SJCRH30 (cell line): ENCODE data around the gene CXCR5. TPM values are rescaled to one million over a fixed set of nuclear protein-coding genes. Genes with fewer than 3 reads are reported as not detected.
"Not testable (repeated sequence)": the region's sequence is repeated elsewhere in the genome, so short reads cannot be mapped to it uniquely, and the experiment has no call there.

Source experiments
- DNase-seq, 2 experiments: peaks; one replicate each; pipeline ENCODE4 v3.0.0-alpha.2; 2015 to 2020
- H3K27ac ChIP-seq: fragments of 250-450 bp; sonication (Bioruptor Pico); 2 replicates; pipeline ENCODE4 v1.5.1; 2020; ENCODE audit warnings: mild to moderate bottlenecking, moderate library complexity
- H3K27me3 ChIP-seq: fragments of 250-450 bp; sonication (Bioruptor Pico); 2 replicates; pipeline ENCODE4 v1.5.1; 2020; ENCODE audit warnings: mild to moderate bottlenecking, moderate library complexity
- H3K36me3 ChIP-seq: fragments of 250-450 bp; sonication (Bioruptor Pico); 2 replicates; pipeline ENCODE4 v1.5.1; 2020; ENCODE audit warnings: mild to moderate bottlenecking, moderate library complexity
- H3K4me1 ChIP-seq: fragments of 250-450 bp; sonication (Bioruptor Pico); 2 replicates; pipeline ENCODE4 v1.5.1; 2020; ENCODE audit warnings: mild to moderate bottlenecking, moderate library complexity
- H3K4me3 ChIP-seq: fragments of 250-450 bp; sonication (Bioruptor Pico); 2 replicates; pipeline ENCODE4 v1.5.1; 2020; ENCODE audit warnings: mild to moderate bottlenecking, moderate library complexity
- H3K9me3 ChIP-seq: fragments of 250-450 bp; sonication (Bioruptor Pico); replicated peaks from 2 replicates; pipeline ENCODE4 v1.5.1; 2020; ENCODE audit warnings: mild to moderate bottlenecking, moderate library complexity
- total RNA-seq: library from RNA; depleted of rRNA; stranded (reverse); fragments of >200 nt; shearing (Covaris generic); gene quantifications from 2 replicates; pipeline ENCODE4 v1.2.3, GENCODE V29; 2014; rRNA removed

CXCR5 gene
- total RNA-seq: not detected in 2 replicates

GRCh38 chr11:118883368-118884071 lies at the start of gene CXCR5:
Gene CXCR5, plus strand, starts transcription at chr11:118883892. Its CDS starts 50 bp downstream, at chr11:118883942.
- DNase-seq: no peak
- Histone ChIP-seq H3K4me3 (no peak within 1 kb of the TSS), H3K9me3 (no peaks in the 10 kb centered on the region), H3K36me3 (no peaks in the 10 kb centered on the region), H3K27me3 (no peaks in the 10 kb centered on the region; the same call in 1 of the 2 replicates), H3K4me1 (no peaks in the 10 kb centered on the region), H3K27ac (no peak within 1 kb of the TSS)

DNA sequence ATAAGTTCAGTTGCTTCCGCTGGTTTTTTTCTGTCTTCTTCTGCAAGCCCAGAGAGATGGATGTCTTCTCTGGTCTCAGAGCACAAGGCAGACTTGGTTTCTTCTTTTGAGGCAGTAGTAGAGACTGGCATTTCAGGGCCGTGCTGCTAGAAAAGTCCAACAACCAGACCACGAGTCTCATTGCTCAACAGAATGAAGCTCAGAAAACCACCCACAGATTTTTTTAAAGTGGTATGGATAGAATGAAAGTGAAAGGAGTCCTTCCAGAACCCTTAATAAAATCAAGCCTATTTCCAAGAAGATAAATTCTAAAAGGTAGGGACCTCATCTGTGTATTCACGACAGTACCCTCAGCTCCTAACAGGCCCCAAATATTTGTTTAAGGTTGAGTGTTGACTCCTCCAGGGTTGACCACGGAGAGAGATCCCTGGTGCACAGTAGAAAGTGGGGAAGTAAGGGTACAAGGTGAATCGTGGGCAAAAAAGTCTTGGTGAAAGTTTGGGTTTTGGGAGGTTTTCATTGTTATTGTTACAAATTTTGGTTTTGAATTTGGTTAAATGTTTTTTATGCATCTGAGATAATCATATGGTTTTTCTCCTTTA lies 49.2 kb upstream of the CXCR5 start:
- H3K36me3 ChIP-seq: no peaks in the 10 kb centered on the region
- H3K4me1 ChIP-seq: no peaks in the 10 kb centered on the region
- no peak overlapping the region for H3K4me3 ChIP-seq
- no peaks in the 10 kb centered on the region for H3K27me3 ChIP-seq
- no peak for DNase-seq
- no peaks in the 10 kb centered on the region for H3K9me3 ChIP-seq
- no peak overlapping the region for H3K27ac ChIP-seq

DNA sequence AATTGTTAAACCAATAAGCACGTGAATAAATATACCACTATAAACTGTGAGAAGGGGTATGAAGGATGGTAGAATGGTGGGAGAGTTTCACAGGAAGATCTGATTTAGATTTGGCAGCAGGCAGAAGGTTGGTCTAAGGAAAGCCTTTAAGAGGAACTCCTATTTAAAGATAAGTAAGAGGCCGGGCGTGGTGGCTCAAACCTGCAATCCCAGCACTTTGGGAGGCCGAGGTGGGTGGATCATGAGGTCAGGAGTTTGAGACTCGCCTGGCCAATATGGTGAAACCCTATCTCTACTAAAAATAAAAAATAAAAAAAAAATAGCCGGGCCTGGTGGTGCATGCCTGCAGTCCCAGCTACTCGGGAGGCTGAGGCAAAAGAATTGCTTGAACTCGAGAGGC lies 45.8 kb upstream of the CXCR5 start:
- Histone ChIP-seq H3K4me3 (no peak overlapping the region), H3K27ac (no peak overlapping the region), H3K27me3 (no peaks in the 10 kb centered on the region), H3K4me1 (no peaks in the 10 kb centered on the region), H3K9me3 (no peaks in the 10 kb centered on the region), H3K36me3 (no peaks in the 10 kb centered on the region)
- DNase-seq: no peak

DNA sequence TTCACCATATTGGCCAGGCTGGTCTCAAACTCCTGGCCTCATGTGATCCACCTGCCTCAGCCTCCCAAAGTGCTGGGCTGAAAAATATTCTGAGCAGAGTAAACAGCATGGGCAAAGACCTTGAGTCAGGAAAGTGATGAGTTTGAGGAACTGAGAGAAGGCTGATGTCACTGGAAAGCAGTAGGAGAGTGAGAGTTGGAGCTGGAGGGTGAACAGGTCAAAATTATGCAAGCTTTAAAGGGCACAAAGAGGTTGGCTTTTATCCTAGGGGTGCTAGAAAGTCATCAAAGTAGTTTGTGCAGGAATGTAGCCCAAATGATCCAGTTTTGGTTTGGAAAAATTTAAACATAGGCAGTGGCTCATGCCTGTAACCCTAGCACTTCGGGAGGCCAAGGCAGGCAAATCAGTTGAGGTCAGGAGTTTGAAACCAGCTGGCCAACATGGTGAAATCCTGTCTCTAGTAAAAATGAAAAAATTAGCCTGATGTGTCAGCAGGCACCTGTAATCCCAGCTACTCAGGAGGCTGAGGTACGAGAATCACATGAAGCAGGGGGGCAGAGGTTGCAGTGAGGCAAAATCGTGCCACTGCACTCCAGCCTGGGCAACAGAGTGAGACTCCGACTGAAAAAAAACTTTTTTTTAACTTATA lies 44.7 kb upstream of the CXCR5 start:
- DNase-seq: no peak
- Histone ChIP-seq H3K27me3 (no peaks in the 10 kb centered on the region), H3K4me1 (no peaks in the 10 kb centered on the region), H3K27ac (no peak overlapping the region), H3K9me3 (no peaks in the 10 kb centered on the region), H3K36me3 (no peaks in the 10 kb centered on the region), H3K4me3 (no peak overlapping the region)

DNA sequence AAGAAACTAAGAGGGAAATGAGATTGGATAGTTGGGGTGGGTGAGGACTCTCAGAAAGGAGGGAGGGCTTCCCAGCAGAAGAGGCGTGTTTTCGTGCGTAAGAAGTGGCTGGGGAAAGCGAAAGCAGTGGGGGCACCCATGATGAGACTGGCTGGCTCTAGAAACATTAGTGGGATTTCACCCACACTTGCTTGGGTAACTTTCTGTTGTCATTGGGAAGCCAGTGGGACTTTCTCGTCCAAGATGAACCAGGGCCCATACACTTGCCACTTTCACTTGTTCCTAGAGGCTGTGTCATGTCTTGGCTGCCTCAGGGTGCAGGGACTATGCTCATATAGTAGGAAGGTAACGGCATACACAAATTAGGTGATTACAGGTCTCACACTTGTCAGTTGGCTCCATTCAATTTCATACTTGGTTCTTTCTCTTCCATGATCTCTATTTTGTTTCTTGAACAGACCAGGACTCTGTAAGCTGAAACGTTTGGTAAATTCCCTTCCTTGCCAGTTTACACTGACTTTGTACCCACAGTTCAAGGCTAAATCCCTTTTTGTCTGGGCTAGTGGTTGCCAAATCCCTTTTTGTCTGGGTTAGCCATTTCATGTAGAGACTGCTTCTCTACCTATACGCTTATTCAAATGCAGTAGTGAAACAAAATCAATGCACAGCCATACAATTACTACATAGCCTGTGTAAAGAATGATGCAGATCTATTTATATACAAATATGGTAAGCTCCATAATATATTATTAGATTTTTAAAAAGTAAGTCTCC lies 42.0 kb upstream of the CXCR5 start:
- no peaks in the 10 kb centered on the region for H3K36me3 ChIP-seq
- H3K27me3 ChIP-seq: no peaks in the 10 kb centered on the region
- H3K27ac ChIP-seq: no peak overlapping the region
- H3K4me3 ChIP-seq: no peak overlapping the region
- no peaks in the 10 kb centered on the region for H3K9me3 ChIP-seq
- H3K4me1 ChIP-seq: no peaks in the 10 kb centered on the region
- DNase-seq: no peak

GRCh38 chr11:118842369-118842768 lies 41.3 kb upstream of the CXCR5 start:
- DNase-seq: no peak

GRCh38 chr11:118842843-118843242 lies 40.8 kb upstream of the CXCR5 start:
- H3K36me3 ChIP-seq, H3K27me3 ChIP-seq, H3K4me1 ChIP-seq, H3K4me3 ChIP-seq, H3K9me3 ChIP-seq, H3K27ac ChIP-seq, DNase-seq: not testable (repeated sequence)

More at GRCh38 chr11:118842369-118842768, 41.3 kb upstream of the CXCR5 start:
- Histone ChIP-seq H3K27me3 (no peaks in the 10 kb centered on the region), H3K36me3 (no peaks in the 10 kb centered on the region), H3K27ac (no peak overlapping the region), H3K4me1 (no peaks in the 10 kb centered on the region), H3K4me3 (no peak overlapping the region), H3K9me3 (no peaks in the 10 kb centered on the region)

DNA sequence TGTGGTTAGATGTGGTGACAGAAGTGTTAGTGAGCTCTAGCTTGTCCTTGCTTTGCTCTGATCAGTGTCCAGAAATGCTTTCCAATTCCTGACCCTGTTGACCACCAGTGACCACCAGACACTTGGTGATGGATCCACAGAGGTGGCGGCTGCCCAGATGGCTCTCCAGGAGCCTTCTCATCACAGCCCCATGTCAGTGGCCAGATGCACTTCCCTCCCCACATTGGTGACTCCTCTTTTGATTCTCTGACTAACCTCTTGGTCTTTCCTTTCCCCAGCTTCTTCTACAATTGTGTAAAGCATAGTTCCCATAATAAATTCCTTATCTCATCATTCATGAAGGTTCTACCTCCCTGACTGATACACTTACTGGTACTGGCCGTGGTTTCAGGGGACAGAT lies 40.1 kb upstream of the CXCR5 start:
- Histone ChIP-seq H3K4me1 (no peaks in the 10 kb centered on the region), H3K27me3 (no peaks in the 10 kb centered on the region), H3K4me3 (no peak overlapping the region), H3K9me3 (no peaks in the 10 kb centered on the region), H3K36me3 (no peaks in the 10 kb centered on the region), H3K27ac (no peak overlapping the region)
- DNase-seq: no peak

- no peak overlapping the region for H3K27ac ChIP-seq
- no peaks in the 10 kb centered on the region for H3K4me1 ChIP-seq
- no peaks in the 10 kb centered on the region for H3K36me3 ChIP-seq
- H3K4me3 ChIP-seq: no peak overlapping the region
- no peaks in the 10 kb centered on the region for H3K27me3 ChIP-seq
- H3K9me3 ChIP-seq: no peaks in the 10 kb centered on the region
- no peak for DNase-seq
Observed at GRCh38 chr11:118845369-118845768, 38.3 kb upstream of the CXCR5 start.

- H3K27ac ChIP-seq: no peak overlapping the region
- H3K27me3 ChIP-seq: no peaks in the 10 kb centered on the region
- H3K4me1 ChIP-seq: no peaks in the 10 kb centered on the region
- no peaks in the 10 kb centered on the region for H3K9me3 ChIP-seq
- no peaks in the 10 kb centered on the region for H3K36me3 ChIP-seq
- H3K4me3 ChIP-seq: no peak overlapping the region
- DNase-seq: no peak
Observed at GRCh38 chr11:118846181-118846935, 37.3 kb upstream of the CXCR5 start.

GRCh38 chr11:118849825-118850224 lies 33.9 kb upstream of the CXCR5 start:
- Histone ChIP-seq H3K4me3 (no peak overlapping the region), H3K27ac (no peak overlapping the region), H3K36me3 (no peaks in the 10 kb centered on the region), H3K4me1 (no peaks in the 10 kb centered on the region), H3K27me3 (no peaks in the 10 kb centered on the region), H3K9me3 (no peaks in the 10 kb centered on the region)
- DNase-seq: no peak

DNA sequence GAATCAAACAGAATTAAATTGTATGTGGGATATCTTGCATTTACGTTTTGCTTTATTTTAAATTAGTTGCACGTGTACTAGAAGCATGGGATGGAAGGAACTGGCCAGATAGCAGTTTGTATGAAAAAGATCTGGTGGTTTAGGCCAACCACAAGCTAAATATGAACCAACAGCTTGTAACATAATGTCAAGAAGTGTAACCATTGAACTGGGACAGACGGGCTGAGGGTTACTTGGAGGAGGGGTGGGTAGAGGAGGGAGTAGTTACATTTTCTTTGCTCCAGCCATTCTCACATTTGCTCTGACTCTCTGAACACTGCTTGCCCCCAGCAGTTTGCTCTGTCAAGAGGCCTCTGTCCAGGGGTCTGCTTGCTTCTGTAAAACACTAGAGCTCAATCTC lies 31.7 kb upstream of the CXCR5 start:
- no peak overlapping the region for H3K4me3 ChIP-seq
- H3K27ac ChIP-seq: no peak overlapping the region
- H3K9me3 ChIP-seq: no peaks in the 10 kb centered on the region
- no peaks in the 10 kb centered on the region for H3K27me3 ChIP-seq
- DNase-seq: no peak
- H3K36me3 ChIP-seq: no peaks in the 10 kb centered on the region
- H3K4me1 ChIP-seq: no peaks in the 10 kb centered on the region

- no peak overlapping the region for H3K27ac ChIP-seq
- no peaks in the 10 kb centered on the region for H3K4me1 ChIP-seq
- DNase-seq: no peak
- no peaks in the 10 kb centered on the region for H3K27me3 ChIP-seq
- H3K4me3 ChIP-seq: no peak overlapping the region
- H3K36me3 ChIP-seq: no peaks in the 10 kb centered on the region
- H3K9me3 ChIP-seq: no peaks in the 10 kb centered on the region
Observed at GRCh38 chr11:118853678-118854077, 30.0 kb upstream of the CXCR5 start.

DNA sequence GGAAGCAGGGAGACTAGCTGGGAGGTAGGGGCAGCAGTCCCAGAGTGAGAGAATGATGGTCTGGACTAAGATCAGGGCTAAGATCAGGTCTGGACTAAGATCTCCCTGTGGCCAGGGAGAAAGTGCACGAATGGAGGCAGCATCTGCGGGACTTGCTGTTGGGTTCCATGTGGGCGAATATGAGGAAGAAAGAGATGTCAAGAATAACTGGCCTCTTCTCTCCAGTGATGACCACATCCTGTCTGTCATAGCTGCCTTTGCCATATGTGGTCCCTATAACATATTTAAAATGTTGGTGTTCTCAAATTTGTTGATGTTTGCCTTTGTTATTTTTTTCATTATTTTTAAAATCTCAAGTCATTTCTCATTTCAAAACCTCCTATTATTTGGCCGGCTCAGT lies 27.4 kb upstream of the CXCR5 start:
- no peak for DNase-seq
- H3K4me3 ChIP-seq: no peak overlapping the region
- H3K36me3 ChIP-seq: no peaks in the 10 kb centered on the region
- no peaks in the 10 kb centered on the region for H3K9me3 ChIP-seq
- H3K27me3 ChIP-seq: no peaks in the 10 kb centered on the region
- no peaks in the 10 kb centered on the region for H3K4me1 ChIP-seq
- no peak overlapping the region for H3K27ac ChIP-seq
